Tibial nerve (tissue), 4 donors: ENCODE measurements around the gene TNIK. TPM values are rescaled to one million over a fixed set of nuclear protein-coding genes. Genes with fewer than 3 reads are reported as not detected.

Source experiments
- DNase-seq, 2 donors: peaks; one replicate each; pipeline ENCODE4 v3.0.0-alpha.2; 2019; ENCODE audit warnings: low spot score in 2 of 2
- H3K27ac ChIP-seq, 4 donors: fragments of 200-600 bp; sonication (generic) in 3 of 4; one replicate each; pipeline ENCODE4 v1.5.1; 2017 to 2019; ENCODE audit warnings: mild to moderate bottlenecking in 1 of 4
- H3K27me3 ChIP-seq, 2 donors: fragments of 200-600 bp; sonication (generic) in 1 of 2; one replicate each; pipeline versions ENCODE4 v1.5.1 to v1.6.0; 2017 to 2019
- H3K36me3 ChIP-seq, 3 donors: fragments of 200-600 bp; sonication (generic); one replicate each; pipeline ENCODE4 v1.5.1; 2018 to 2019
- H3K4me1 ChIP-seq, 4 donors: fragments of 200-600 bp; sonication (generic) in 3 of 4; one replicate each; pipeline ENCODE4 v1.5.1; 2017 to 2019
- H3K4me3 ChIP-seq, 4 donors: fragments of 200-600 bp; sonication (generic) in 3 of 4; one replicate each; pipeline ENCODE4 v1.5.1; 2017 to 2019; ENCODE audit warnings: mild to moderate bottlenecking in 1 of 4, moderate library complexity in 1 of 4
- H3K9me3 ChIP-seq, 4 donors: fragments of 200-600 bp; sonication (generic) in 3 of 4; one replicate each; pipeline ENCODE4 v1.5.1; 2017 to 2019
- CTCF ChIP-seq, 5 experiments: fragments of 200-600 bp in 3 of 5; fragments of 450-650 bp in 2 of 5; sonication (generic) in 3 of 5; IDR thresholded peaks; one replicate each; pipeline ENCODE4 v1.5.1; 2016 to 2019; ENCODE audit warnings: antibody characterized with exemption in 5 of 5, mild to moderate bottlenecking in 3 of 5, moderate library complexity in 2 of 5
- EP300 ChIP-seq, 2 donors: sonication (generic); formaldehyde crosslinking; IDR thresholded peaks; one replicate each; pipeline ENCODE4 v1.6.1; 2017; ENCODE audit warnings: antibody characterized with exemption in 2 of 2, mild to moderate bottlenecking in 1 of 2
- POLR2A ChIP-seq, 2 donors: fragments of 450-650 bp; IDR thresholded peaks; one replicate each; pipeline ENCODE4 v1.6.1; 2017; ENCODE audit warnings: antibody characterized with exemption in 2 of 2, mild to moderate bottlenecking in 2 of 2, moderate library complexity in 2 of 2
- WGBS, 2 donors: methylation state at CpG; one replicate each; pipeline ENCODE4 v1.1.5; 2018; 5-methylcytosine and 5-hydroxymethylcytosine counted together
- total RNA-seq, 4 donors: library from RNA; depleted of rRNA; stranded (reverse); fragments of >200 nt; gene quantifications; one replicate each; pipeline ENCODE4 v1.1.0, GENCODE V29; 2016

The TNIK gene
- total RNA-seq, 4 donors from 2014 or later = 5.4 to 11.1 (median 7.5) TPM

GRCh38 chr3:171363202-171363601, 97.0 kb downstream of the TNIK start:
- no peaks in the 10 kb centered on the region for H3K9me3 ChIP-seq
- H3K36me3 ChIP-seq = no peaks in the 10 kb centered on the region
- DNase-seq = no peak
- H3K27me3 ChIP-seq = no peaks in the 10 kb centered on the region
- TF ChIP-seq EP300 (IDR thresholded peaks at IDR 0.05) = no peak
- H3K4me3 ChIP-seq = no peak overlapping the region
- H3K27ac ChIP-seq = no peak overlapping the region
- WGBS, 2 donors = 45 to 64% methylated on average over 2 of the region's 2 CpGs
- no peaks in the 10 kb centered on the region for H3K4me1 ChIP-seq

GRCh38 chr3:171362575-171362974, 97.6 kb downstream of the TNIK start:
- H3K9me3 ChIP-seq = no peaks in the 10 kb centered on the region
- no peak for DNase-seq
- H3K4me1 ChIP-seq = no peaks in the 10 kb centered on the region
- no peak overlapping the region for H3K27ac ChIP-seq
- H3K27me3 ChIP-seq = no peaks in the 10 kb centered on the region
- no peaks in the 10 kb centered on the region for H3K36me3 ChIP-seq
- H3K4me3 ChIP-seq = no peak overlapping the region
- TF ChIP-seq CTCF (IDR thresholded peaks at IDR 0.05) = no peak
- TF ChIP-seq EP300 (IDR thresholded peaks at IDR 0.05) = no peak
- no peak for TF ChIP-seq POLR2A (IDR thresholded peaks at IDR 0.05)

DNA sequence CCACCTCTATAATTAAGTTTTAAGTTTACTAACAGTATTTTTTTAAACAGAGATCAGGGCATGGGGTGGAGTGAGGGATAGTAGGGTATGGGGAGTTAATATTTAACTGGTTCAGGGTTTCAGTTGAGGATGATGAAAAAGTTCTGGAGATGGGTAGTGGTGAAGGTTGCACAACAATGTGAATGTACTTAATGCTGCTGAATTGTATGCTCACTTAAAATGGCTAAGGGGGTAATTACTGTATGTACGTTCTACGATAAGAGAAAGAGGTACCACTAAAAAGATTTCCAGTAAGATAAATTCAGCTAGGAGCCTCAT, 101.4 kb downstream of the TNIK start:
- H3K27me3 ChIP-seq = no peaks in the 10 kb centered on the region
- H3K4me1 ChIP-seq = peaks cover 0 to 6% (median 0%) of the 10 kb centered on the region in 4 donors
- no peaks in the 10 kb centered on the region for H3K9me3 ChIP-seq
- no peak overlapping the region for H3K4me3 ChIP-seq
- 94 to 98% methylated on average over 2 of the region's 2 CpGs for WGBS, 2 donors
- no peak overlapping the region for H3K27ac ChIP-seq
- DNase-seq = no peak
- TF ChIP-seq EP300 (IDR thresholded peaks at IDR 0.05) = no peak
- H3K36me3 ChIP-seq = no peaks in the 10 kb centered on the region

- Histone ChIP-seq H3K9me3 (no peaks in the 10 kb centered on the region), H3K27me3 (no peaks in the 10 kb centered on the region), H3K4me3 (no peak overlapping the region), H3K27ac (no peak overlapping the region), H3K4me1 (peaks cover 0 to 6% (median 0%) of the 10 kb centered on the region in 4 donors), H3K36me3 (no peaks in the 10 kb centered on the region)
- WGBS, 2 donors = 75 to 82% methylated on average over 10 of the region's 10 CpGs
- TF ChIP-seq CTCF (IDR thresholded peaks at IDR 0.05) (no peak), POLR2A (IDR thresholded peaks at IDR 0.05) (no peak), EP300 (IDR thresholded peaks at IDR 0.05) (no peak)
- DNase-seq = no peak
Measured at GRCh38 chr3:171358181-171358880, 101.9 kb downstream of the TNIK start.

GRCh38 chr3:171357721-171358120, 102.5 kb downstream of the TNIK start:
- Histone ChIP-seq H3K4me1 (peaks cover 0 to 6% (median 0%) of the 10 kb centered on the region in 4 donors), H3K27me3 (no peaks in the 10 kb centered on the region), H3K36me3 (no peaks in the 10 kb centered on the region), H3K4me3 (no peak overlapping the region), H3K9me3 (no peaks in the 10 kb centered on the region), H3K27ac (no peak overlapping the region)
- TF ChIP-seq EP300 (IDR thresholded peaks at IDR 0.05) = no peak
- no peak for DNase-seq
- 82 to 89% methylated on average over 8 of the region's 8 CpGs for WGBS, 2 donors

- TF ChIP-seq EP300 (IDR thresholded peaks at IDR 0.05) (no peak), CTCF (IDR thresholded peaks at IDR 0.05) (no peak), POLR2A (IDR thresholded peaks at IDR 0.05) (no peak)
- Histone ChIP-seq H3K36me3 (no peaks in the 10 kb centered on the region), H3K27ac (no peak overlapping the region), H3K4me3 (no peak overlapping the region), H3K27me3 (no peaks in the 10 kb centered on the region), H3K9me3 (no peaks in the 10 kb centered on the region), H3K4me1 (peaks cover 0 to 6% (median 2%) of the 10 kb centered on the region in 4 donors)
- 87 to 88% methylated on average over 3 of the region's 3 CpGs for WGBS, 2 donors
- DNase-seq = no peak
Measured at GRCh38 chr3:171356251-171356650, 104.0 kb downstream of the TNIK start.
